Spleen (tissue), 7 donors: ENCODE data around the gene CSF2.
"Not testable (repeated sequence)": the region's sequence is repeated elsewhere in the genome, so short reads cannot be mapped to it uniquely, and the experiment has no call there.

Experiments
- POLR2A ChIP-seq, 3 donors: fragments of 450-650 bp; IDR thresholded peaks; one replicate each; pipeline ENCODE4 v1.5.1; 2017; ENCODE audit warnings: antibody characterized with exemption in 3 of 3, mild to moderate bottlenecking in 1 of 3
- TF ChIP-seq, protein P1 (sequence below), 11 experiments: fragments of 200-600 bp in 7 of 11; fragments of 450-650 bp in 4 of 11; sonication (generic) in 4 of 11; IDR thresholded peaks in 8 of 11; conservative IDR thresholded peaks in 3 of 11; 1 replicate in 7 of 11; 2 replicates in 4 of 11; pipeline versions ENCODE4 v1.4.0 to v1.8.0; 2016 to 2021; ENCODE audit warnings: antibody characterized with exemption in 11 of 11, inconsistent platforms in 4 of 11, mild to moderate bottlenecking in 1 of 11
- donor health status: DM: no; HTN: no; CAD: no; lungs with moderate emphysema.
- donor health status: DM: no; HTN: no; CAD: no.
- donor health status: DM: no; HTN: no; CAD: no.

DNA sequence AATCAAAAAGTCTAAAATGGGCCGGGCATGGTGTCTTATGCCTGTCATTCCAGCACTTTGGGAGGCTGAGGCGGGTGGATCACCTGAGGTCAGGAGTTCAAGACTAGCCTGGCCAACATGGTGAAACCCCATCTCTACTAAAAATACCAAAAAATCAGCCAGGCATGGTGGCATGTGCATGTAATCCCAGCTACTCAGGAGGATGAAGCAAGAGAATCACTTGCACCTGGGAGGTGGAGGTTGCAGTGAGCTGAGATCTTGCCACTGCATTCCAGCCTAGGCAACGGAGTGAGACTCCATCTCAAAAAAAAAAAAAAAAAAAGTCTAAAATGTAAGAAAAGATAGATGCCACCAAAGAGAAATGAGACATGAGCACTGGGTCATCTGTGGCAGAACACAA is 49.4 kb downstream of the CSF2 start:
- TF ChIP-seq, protein P1, sequence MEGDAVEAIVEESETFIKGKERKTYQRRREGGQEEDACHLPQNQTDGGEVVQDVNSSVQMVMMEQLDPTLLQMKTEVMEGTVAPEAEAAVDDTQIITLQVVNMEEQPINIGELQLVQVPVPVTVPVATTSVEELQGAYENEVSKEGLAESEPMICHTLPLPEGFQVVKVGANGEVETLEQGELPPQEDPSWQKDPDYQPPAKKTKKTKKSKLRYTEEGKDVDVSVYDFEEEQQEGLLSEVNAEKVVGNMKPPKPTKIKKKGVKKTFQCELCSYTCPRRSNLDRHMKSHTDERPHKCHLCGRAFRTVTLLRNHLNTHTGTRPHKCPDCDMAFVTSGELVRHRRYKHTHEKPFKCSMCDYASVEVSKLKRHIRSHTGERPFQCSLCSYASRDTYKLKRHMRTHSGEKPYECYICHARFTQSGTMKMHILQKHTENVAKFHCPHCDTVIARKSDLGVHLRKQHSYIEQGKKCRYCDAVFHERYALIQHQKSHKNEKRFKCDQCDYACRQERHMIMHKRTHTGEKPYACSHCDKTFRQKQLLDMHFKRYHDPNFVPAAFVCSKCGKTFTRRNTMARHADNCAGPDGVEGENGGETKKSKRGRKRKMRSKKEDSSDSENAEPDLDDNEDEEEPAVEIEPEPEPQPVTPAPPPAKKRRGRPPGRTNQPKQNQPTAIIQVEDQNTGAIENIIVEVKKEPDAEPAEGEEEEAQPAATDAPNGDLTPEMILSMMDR (IDR thresholded peaks at IDR 0.05 in 8 of 11, conservative IDR thresholded peaks at IDR 0.05 in 3 of 11), result not testable (repeated sequence)
- not testable (repeated sequence) for TF ChIP-seq POLR2A (IDR thresholded peaks at IDR 0.05)
